Fibroblast of pulmonary artery (primary cell): ENCODE measurements around the gene EID2.

Source experiments
- DNase-seq: peaks from one replicate; pipeline ENCODE4 v3.0.0-alpha.2; 2010; ENCODE audit warnings: low read depth
- H3K4me3 ChIP-seq: replicated peaks from 2 replicates; pipeline ENCODE4 v1.5.1; 2011; ENCODE audit warnings: low read depth, mild to moderate bottlenecking, control low read depth, low read length, moderate library complexity
- CTCF ChIP-seq: IDR thresholded peaks from 2 replicates; pipeline ENCODE4 v1.5.1; 2011; ENCODE audit warnings: mild to moderate bottlenecking, control low read depth, low read length, inconsistent platforms; ENCODE audit errors: missing control alignments

The EID2 gene

GRCh38 chr19:39566064-39566463 is 26.1 kb upstream of the EID2 start:
- TF ChIP-seq CTCF, result no peak
- H3K4me3 ChIP-seq, result no peak overlapping the region

GRCh38 chr19:39563408-39563807 is 23.4 kb upstream of the EID2 start:
- TF ChIP-seq CTCF, result no peak
- peak; percentile 40 for DNase-seq
- no peak overlapping the region for H3K4me3 ChIP-seq

More at GRCh38 chr19:39566064-39566463, 26.1 kb upstream of the EID2 start:
- peak; percentile 3 for DNase-seq

GRCh38 chr19:39558624-39559117 is 18.7 kb upstream of the EID2 start:
- no peak for DNase-seq
- TF ChIP-seq CTCF, result no peak
- no peak overlapping the region for H3K4me3 ChIP-seq

- TF ChIP-seq CTCF, result no peak
- H3K4me3 ChIP-seq, result no peak overlapping the region
- no peak for DNase-seq
These were observed 18.1 kb upstream of the EID2 start for GRCh38 chr19:39557811-39558623.

- H3K4me3 ChIP-seq, result no peak overlapping the region
- DNase-seq, result no peak
- TF ChIP-seq CTCF, result no peak
These were observed 15.9 kb upstream of the EID2 start for GRCh38 chr19:39555883-39556282.

GRCh38 chr19:39554701-39555311 is 14.8 kb upstream of the EID2 start:
- TF ChIP-seq CTCF, result no peak
- no peak for DNase-seq
- no peak overlapping the region for H3K4me3 ChIP-seq
